Endothelial cell (in vitro differentiated cells): ENCODE data around the gene PLPP1. TPM values are rescaled to one million over a fixed set of nuclear protein-coding genes. Genes with fewer than 3 reads are reported as not detected.
A peak's percentile ranks its signal among the peaks of the same experiment; 100 is the strongest.

ENCODE experiments used
- DNase-seq: peaks from one replicate; pipeline ENCODE4 v3.0.0; 2021; ENCODE audit warnings: low spot score
- H3K27ac Mint-ChIP-seq: one replicate; pipeline ENCODE4 v1.8.0; 2021; ENCODE audit warnings: mixed read lengths, inconsistent platforms; ENCODE audit not compliant: unreplicated experiment
- H3K27me3 Mint-ChIP-seq: one replicate; pipeline ENCODE4 v1.8.0; 2021; ENCODE audit warnings: mild to moderate bottlenecking, moderate library complexity, mixed read lengths, inconsistent platforms; ENCODE audit not compliant: unreplicated experiment
- H3K36me3 Mint-ChIP-seq: one replicate; pipeline ENCODE4 v1.8.0; 2021; ENCODE audit warnings: mild to moderate bottlenecking, low read depth, mixed read lengths, inconsistent platforms; ENCODE audit not compliant: unreplicated experiment
- H3K4me1 Mint-ChIP-seq: one replicate; pipeline ENCODE4 v1.8.0; 2021; ENCODE audit warnings: mild to moderate bottlenecking, mixed read lengths, inconsistent platforms; ENCODE audit not compliant: unreplicated experiment
- H3K4me3 Mint-ChIP-seq: one replicate; pipeline ENCODE4 v1.8.0; 2021; ENCODE audit warnings: mild to moderate bottlenecking, mixed read lengths, inconsistent platforms; ENCODE audit not compliant: unreplicated experiment
- H3K9me3 Mint-ChIP-seq: one replicate; pipeline ENCODE4 v1.8.0; 2021; ENCODE audit warnings: mixed read lengths, inconsistent platforms; ENCODE audit not compliant: unreplicated experiment
- CTCF ChIP-seq: fragments of 200-600 bp; sonication (generic); IDR thresholded peaks from one replicate; pipeline ENCODE4 v1.5.0; 2021; ENCODE audit warnings: antibody characterized with exemption; ENCODE audit not compliant: unreplicated experiment
- total RNA-seq: library from RNA; stranded (reverse); fragmentation: NEBNext Ultra II Directional; extraction: Animal tissue kit (Norgen Biotek cat#: 25700); gene quantifications from one replicate; pipeline ENCODE4 v1.2.1, GENCODE V29; 2021; ENCODE audit not compliant: unreplicated experiment

The PLPP1 gene
- total RNA-seq, 1 donor from 2014 or later: 11.3 TPM

DNA sequence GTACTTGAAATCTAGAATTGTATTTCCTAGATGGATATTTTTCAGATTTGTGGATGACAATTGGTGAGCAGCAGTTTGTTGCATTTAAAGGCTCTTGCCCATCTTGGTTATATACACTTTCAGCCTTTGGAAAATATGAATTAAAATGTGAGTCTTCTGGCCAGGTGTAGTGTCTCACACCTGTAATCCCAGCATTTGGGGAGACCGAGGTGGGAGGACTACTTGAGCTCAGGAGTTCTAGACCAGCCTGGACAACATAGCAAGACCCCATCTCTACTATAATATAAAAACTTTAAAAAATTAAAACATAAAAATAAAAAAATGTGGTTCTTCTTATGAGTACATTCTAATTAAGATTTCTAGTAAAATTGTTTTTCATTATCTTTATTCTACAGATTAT lies 125.0 kb downstream of the PLPP1 start:
- TF ChIP-seq CTCF: no peak
- Mint-ChIP-seq H3K9me3 (no peaks in the 10 kb centered on the region), H3K27ac (no peak overlapping the region), H3K27me3 (no peaks in the 10 kb centered on the region), H3K4me3 (no peak overlapping the region), H3K36me3 (peaks cover under 1% of the 10 kb centered on the region), H3K4me1 (no peaks in the 10 kb centered on the region)
- no peak for DNase-seq

DNA sequence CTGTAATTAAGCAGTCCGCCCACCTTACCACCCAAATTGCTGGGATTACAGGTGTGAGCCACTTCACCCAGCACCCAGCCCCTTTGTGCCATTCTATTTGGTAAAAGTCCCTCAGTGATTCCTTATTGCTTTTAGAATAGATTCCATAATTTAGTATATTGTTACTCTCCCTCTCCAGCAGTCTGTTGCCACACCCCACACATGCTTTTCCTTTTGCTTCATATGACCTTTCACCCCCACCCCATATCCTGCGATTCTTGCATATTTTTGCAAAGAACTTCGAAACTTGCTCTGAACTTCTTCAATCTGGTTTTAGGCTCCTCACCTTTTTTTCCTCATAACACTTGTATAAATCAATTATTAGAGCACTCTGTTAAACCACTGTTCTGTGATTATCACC lies 126.8 kb downstream of the PLPP1 start:
- no peak for DNase-seq
- H3K4me3 Mint-ChIP-seq: no peak overlapping the region
- H3K27me3 Mint-ChIP-seq: no peaks in the 10 kb centered on the region
- no peaks in the 10 kb centered on the region for H3K9me3 Mint-ChIP-seq
- H3K36me3 Mint-ChIP-seq: no peaks in the 10 kb centered on the region
- H3K27ac Mint-ChIP-seq: no peak overlapping the region
- no peaks in the 10 kb centered on the region for H3K4me1 Mint-ChIP-seq
- TF ChIP-seq CTCF: no peak

GRCh38 chr5:55407059-55407684 lies 127.6 kb downstream of the PLPP1 start:
- no peaks in the 10 kb centered on the region for H3K9me3 Mint-ChIP-seq
- no peak overlapping the region for H3K27ac Mint-ChIP-seq
- no peaks in the 10 kb centered on the region for H3K36me3 Mint-ChIP-seq
- TF ChIP-seq CTCF: no peak
- H3K4me1 Mint-ChIP-seq: no peaks in the 10 kb centered on the region
- no peaks in the 10 kb centered on the region for H3K27me3 Mint-ChIP-seq
- H3K4me3 Mint-ChIP-seq: no peak overlapping the region
- peak; percentile 16 for DNase-seq

GRCh38 chr5:55406292-55406691 lies 128.5 kb downstream of the PLPP1 start:
- H3K4me3 Mint-ChIP-seq: no peak overlapping the region
- no peaks in the 10 kb centered on the region for H3K9me3 Mint-ChIP-seq
- H3K4me1 Mint-ChIP-seq: no peaks in the 10 kb centered on the region
- no peak for DNase-seq
- no peak for TF ChIP-seq CTCF
- no peaks in the 10 kb centered on the region for H3K27me3 Mint-ChIP-seq
- no peak overlapping the region for H3K27ac Mint-ChIP-seq
- H3K36me3 Mint-ChIP-seq: no peaks in the 10 kb centered on the region

DNA sequence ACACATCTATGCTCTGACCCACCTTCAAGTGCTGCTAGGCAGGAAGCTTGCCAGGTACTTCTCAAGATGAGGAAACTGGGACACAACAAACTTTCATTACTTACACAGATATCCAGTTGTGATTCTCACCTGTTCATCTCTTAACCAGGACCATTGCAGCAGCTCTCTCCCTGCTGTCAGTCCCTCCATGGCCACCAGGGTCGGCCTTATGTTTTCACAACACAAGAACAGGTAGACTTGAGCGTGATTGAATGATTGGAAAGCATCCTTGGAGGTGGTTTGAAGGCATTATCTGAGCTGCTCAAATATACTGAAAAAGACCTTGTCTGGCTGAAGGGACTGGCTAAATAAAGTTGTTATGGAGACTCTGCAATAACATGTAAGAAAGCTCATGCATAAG lies 132.6 kb downstream of the PLPP1 start:
- no peaks in the 10 kb centered on the region for H3K36me3 Mint-ChIP-seq
- no peak for DNase-seq
- peak; percentile 24 for TF ChIP-seq CTCF

More for the DNA sequence above, 132.6 kb downstream of the PLPP1 start:
- no peak overlapping the region for H3K4me3 Mint-ChIP-seq
- H3K9me3 Mint-ChIP-seq: no peaks in the 10 kb centered on the region
- no peaks in the 10 kb centered on the region for H3K4me1 Mint-ChIP-seq
- H3K27ac Mint-ChIP-seq: no peak overlapping the region
- no peaks in the 10 kb centered on the region for H3K27me3 Mint-ChIP-seq
